Activated naive CD4-positive, alpha-beta T cell treated with anti-CD3 and anti-CD28 coated beads, Interleukin-2, amount 10 ng/mL, durations not matched to agents 7 days and 5 days (primary cell): Measurements from ENCODE around the gene SPTBN4.
A peak's percentile ranks its signal among the peaks of the same experiment; 100 is the strongest.
"Not testable (repeated sequence)": the region's sequence is repeated elsewhere in the genome, so short reads cannot be mapped to it uniquely, and the experiment has no call there.

Experiments used
- CTCF ChIA-PET: fragments of 350-600 bp; sonication (Branson Sonifier 250); formaldehyde crosslinking; loops from one replicate; lab custom pipeline; 2021; ENCODE audit warnings: antibody characterized with exemption; lab: Charles Lee
- DNase-seq: peaks from one replicate; pipeline ENCODE4 v3.0.0-alpha.2; 2020
- H3K27ac Mint-ChIP-seq: one replicate; pipeline ENCODE4 v1.8.0; 2021; ENCODE audit warnings: mild to moderate bottlenecking, moderate library complexity, mixed read lengths
- H3K27me3 Mint-ChIP-seq: one replicate; pipeline ENCODE4 v1.8.0; 2021; ENCODE audit warnings: mild to moderate bottlenecking, mixed read lengths
- H3K36me3 Mint-ChIP-seq: one replicate; pipeline ENCODE4 v1.8.0; 2021; ENCODE audit warnings: mixed read lengths
- H3K4me1 Mint-ChIP-seq: one replicate; pipeline ENCODE4 v1.8.0; 2021; ENCODE audit warnings: mixed read lengths
- H3K4me3 Mint-ChIP-seq: one replicate; pipeline ENCODE4 v1.8.0; 2021; ENCODE audit warnings: mild to moderate bottlenecking, moderate library complexity, mixed read lengths
- H3K9me3 Mint-ChIP-seq: one replicate; pipeline ENCODE4 v1.8.0; 2021; ENCODE audit warnings: mixed read lengths

SPTBN4 gene

DNA sequence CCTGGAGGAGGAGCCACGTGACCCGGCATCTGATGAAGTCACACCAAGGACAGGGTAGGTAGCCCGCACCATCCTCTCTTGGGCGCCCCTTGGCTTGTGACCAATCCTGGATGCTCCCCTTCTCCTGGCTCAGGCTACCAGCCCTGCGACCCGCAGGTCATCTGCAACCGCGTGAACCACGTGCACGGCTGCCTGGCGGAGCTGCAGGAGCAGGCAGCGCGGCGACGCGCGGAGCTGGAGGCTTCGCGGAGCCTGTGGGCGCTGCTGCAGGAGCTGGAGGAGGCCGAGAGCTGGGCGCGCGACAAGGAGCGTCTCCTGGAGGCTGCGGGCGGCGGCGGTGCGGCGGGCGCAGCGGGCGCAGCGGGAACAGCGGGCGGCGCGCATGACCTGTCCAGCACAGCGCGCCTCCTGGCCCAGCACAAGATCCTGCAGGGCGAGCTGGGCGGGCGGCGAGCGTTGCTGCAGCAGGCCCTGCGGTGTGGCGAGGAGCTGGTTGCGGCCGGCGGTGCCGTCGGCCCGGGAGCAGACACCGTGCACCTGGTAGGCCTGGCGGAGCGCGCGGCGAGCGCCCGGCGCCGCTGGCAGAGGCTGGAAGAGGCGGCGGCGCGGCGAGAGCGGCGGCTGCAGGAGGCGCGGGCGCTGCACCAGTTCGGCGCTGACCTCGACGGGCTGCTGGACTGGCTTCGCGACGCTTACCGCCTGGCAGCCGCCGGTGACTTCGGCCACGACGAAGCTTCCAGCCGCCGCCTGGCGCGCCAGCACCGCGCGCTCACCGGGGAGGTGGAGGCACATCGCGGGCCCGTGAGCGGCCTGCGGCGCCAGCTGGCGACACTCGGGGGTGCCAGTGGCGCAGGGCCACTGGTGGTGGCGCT lies 45.9 kb downstream of the SPTBN4 start:
- peaks cover 75% of the 10 kb centered on the region for H3K27me3 Mint-ChIP-seq
- peaks cover 9% of the 10 kb centered on the region for H3K4me1 Mint-ChIP-seq
- DNase-seq: peak; percentile 22
- CTCF ChIA-PET: interaction anchor here (0.8 kb wide), 1 partner anchor 16 kb away, joined by 4 read pairs; no protein-coding TSS in a partner anchor
- H3K36me3 Mint-ChIP-seq: no peaks in the 10 kb centered on the region
- H3K4me3 Mint-ChIP-seq: no peak overlapping the region
- H3K9me3 Mint-ChIP-seq: no peaks in the 10 kb centered on the region
- no peak overlapping the region for H3K27ac Mint-ChIP-seq

DNA sequence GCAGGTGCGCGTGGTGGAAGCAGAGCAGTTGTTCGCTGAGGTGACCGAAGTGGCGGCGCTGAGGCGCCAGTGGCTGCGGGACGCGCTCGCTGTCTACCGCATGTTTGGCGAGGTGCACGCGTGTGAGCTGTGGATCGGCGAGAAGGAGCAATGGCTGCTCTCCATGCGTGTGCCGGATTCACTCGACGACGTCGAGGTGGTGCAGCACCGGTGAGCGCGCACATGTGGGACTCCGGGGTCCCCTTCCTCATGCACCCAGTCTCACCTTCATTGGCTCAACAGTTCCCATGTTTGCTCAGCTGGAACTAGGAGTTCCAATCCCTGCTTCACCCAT lies 46.5 kb downstream of the SPTBN4 start:
- no peak for DNase-seq
- no peak overlapping the region for H3K27ac Mint-ChIP-seq
- CTCF ChIA-PET: interaction anchor here (0.9 kb wide), 1 partner anchor 121 kb away, joined by 3 read pairs; no protein-coding TSS in a partner anchor
- peaks cover 9% of the 10 kb centered on the region for H3K4me1 Mint-ChIP-seq
- peaks cover 76% of the 10 kb centered on the region for H3K27me3 Mint-ChIP-seq
- H3K9me3 Mint-ChIP-seq: no peaks in the 10 kb centered on the region
- H3K36me3 Mint-ChIP-seq: no peaks in the 10 kb centered on the region
- no peak overlapping the region for H3K4me3 Mint-ChIP-seq

DNA sequence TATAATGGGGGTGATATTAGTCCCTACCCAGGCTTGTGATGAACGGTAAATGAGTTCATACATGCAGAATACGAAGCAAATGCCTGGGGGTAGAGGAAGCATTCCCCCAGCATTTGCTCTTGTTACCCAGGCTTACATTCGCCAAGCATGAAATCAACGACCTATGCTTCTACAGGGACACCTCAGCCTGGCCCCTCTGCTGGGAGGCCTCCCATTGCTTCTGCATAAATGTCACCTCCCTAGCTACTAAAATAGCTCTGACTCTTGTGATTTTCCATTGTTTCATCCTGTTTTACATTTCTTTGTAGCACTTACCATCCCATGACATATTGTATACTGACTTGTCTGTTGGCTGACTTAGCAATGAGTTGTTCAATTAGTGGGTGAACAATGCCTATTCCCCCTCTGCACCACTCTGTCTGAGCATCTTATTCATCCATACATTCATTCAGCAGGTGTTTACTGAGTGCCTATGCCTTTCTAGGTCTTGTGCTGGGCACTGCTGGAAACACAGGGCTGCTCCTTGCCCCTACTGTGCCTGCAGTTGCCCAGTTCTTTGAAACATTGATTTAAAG lies 47.0 kb downstream of the SPTBN4 start:
- CTCF ChIA-PET: interaction anchor here (0.9 kb wide), 1 partner anchor 121 kb away, joined by 3 read pairs; no protein-coding TSS in a partner anchor
- Mint-ChIP-seq H3K4me3 (no peak overlapping the region), H3K27me3 (peaks cover 77% of the 10 kb centered on the region), H3K9me3 (no peaks in the 10 kb centered on the region), H3K27ac (peak overlapping the region; percentile 26), H3K4me1 (peaks cover 9% of the 10 kb centered on the region), H3K36me3 (no peaks in the 10 kb centered on the region)
- no peak for DNase-seq

DNA sequence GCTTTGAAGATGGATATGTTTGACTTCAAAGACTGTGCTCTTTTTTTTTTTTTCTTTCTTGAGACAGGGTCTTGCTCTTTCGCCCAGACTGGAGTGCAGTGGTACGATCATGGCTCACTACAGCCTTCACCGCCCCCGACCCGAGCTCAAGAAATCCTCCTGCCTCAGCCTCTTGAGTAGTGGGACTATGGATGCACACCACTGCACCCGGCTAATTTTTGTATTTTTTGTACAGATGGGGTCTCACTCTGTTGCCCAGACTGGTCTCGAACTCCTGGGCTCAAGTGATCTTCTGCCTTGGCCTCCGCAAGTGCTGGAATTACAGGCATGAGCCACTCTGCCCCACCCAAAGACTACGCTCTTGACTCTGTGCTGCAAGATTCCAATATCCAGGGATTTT lies 50.4 kb downstream of the SPTBN4 start:
- CTCF ChIA-PET: no interaction called here
- no peak for DNase-seq
- H3K36me3 Mint-ChIP-seq: no peaks in the 10 kb centered on the region
- peaks cover 10% of the 10 kb centered on the region for H3K4me1 Mint-ChIP-seq
- H3K9me3 Mint-ChIP-seq: no peaks in the 10 kb centered on the region
- H3K27ac Mint-ChIP-seq: no peak overlapping the region
- H3K27me3 Mint-ChIP-seq: peaks cover 81% of the 10 kb centered on the region
- H3K4me3 Mint-ChIP-seq: no peak overlapping the region

DNA sequence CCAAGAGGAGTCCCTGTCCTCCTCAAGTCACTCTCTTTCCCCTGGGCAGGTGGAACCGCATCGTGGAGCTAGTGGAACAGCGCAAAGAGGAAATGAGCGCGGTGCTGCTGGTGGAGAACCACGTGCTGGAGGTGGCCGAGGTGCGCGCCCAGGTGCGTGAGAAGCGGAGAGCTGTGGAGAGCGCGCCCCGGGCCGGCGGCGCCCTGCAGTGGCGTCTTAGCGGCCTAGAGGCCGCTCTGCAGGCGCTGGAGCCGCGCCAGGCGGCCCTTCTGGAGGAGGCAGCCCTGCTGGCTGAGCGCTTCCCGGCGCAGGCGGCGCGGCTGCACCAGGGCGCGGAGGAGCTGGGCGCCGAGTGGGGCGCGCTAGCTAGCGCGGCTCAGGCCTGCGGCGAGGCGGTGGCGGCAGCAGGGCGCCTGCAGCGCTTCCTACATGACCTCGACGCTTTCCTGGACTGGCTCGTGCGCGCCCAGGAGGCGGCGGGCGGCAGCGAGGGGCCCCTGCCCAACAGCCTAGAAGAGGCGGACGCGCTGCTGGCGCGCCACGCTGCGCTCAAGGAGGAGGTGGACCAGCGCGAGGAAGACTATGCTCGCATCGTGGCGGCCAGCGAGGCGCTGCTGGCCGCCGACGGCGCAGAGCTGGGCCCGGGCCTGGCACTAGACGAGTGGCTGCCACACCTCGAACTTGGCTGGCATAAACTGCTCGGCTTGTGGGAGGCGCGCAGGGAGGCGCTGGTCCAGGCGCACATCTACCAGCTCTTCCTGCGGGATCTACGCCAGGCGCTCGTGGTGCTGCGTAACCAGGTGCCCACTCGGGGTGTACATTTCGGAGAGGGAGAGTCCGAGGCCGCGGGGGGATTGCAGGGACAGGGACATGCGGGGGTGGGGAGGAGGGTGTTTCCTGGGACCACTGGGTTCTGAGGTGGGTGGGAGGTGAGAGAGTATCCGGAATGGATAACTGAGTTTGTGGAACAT lies 52.8 kb downstream of the SPTBN4 start:
- no peak for DNase-seq
- CTCF ChIA-PET: interaction anchor here (0.6 to 1.6 kb wide), 2 partner anchors 215 to 369 kb away, joined by 3 to 5 read pairs; no protein-coding TSS in a partner anchor
- Mint-ChIP-seq H3K27me3 (peaks cover 67% of the 10 kb centered on the region), H3K9me3 (no peaks in the 10 kb centered on the region), H3K4me3 (no peak overlapping the region), H3K27ac (no peak overlapping the region), H3K4me1 (peaks cover 3% of the 10 kb centered on the region), H3K36me3 (no peaks in the 10 kb centered on the region)

DNA sequence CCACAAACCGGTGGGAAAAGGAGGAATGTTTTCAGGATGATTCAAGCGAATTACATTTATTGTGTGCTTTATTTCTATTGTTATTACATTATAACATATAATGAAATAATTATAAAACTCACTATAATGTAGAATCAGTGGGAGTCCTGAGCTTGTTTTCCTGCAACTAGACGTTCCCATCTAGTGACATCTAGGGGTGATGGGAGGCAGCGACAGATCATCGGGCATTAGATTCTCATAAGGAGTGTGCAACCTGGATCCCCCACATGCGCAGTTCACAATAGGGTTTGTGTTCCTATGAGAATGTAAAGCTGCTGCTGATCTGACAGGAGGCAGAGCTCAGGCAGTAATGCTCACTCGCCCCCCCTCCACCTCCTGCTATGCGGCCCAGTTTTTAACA lies 54.5 kb downstream of the SPTBN4 start:
- H3K27ac Mint-ChIP-seq: no peak overlapping the region
- no peak overlapping the region for H3K4me3 Mint-ChIP-seq
- peaks cover 67% of the 10 kb centered on the region for H3K27me3 Mint-ChIP-seq
- CTCF ChIA-PET: interaction anchor here (0.6 to 2.2 kb wide), 10 partner anchors 11 to 1517 kb away, joined by 3 to 11 read pairs (median 4); no protein-coding TSS in a partner anchor
- no peaks in the 10 kb centered on the region for H3K9me3 Mint-ChIP-seq
- H3K4me1 Mint-ChIP-seq: peaks cover 3% of the 10 kb centered on the region
- peak; percentile 34 for DNase-seq
- no peaks in the 10 kb centered on the region for H3K36me3 Mint-ChIP-seq

DNA sequence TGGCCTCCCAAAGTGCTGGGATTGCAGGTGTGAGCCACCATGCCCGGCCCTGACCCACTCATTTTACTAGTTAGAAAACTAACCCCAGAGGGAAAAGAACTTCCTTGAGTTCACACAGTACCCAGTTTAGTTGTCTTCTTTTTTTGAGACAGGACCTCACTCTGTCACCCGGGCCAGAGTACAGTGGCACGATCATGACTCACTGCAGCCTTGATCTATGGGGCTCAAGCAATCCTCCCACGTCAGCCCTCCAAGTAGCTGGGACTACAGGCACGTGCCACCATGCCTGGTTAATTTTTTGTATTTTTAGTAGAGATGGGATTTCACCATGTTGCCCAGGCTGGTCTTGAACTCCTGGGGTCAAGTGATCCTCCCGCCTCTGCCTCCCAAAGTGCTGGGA lies 55.1 kb downstream of the SPTBN4 start:
- peaks cover 71% of the 10 kb centered on the region for H3K27me3 Mint-ChIP-seq
- CTCF ChIA-PET: interaction anchor here (0.6 to 2.2 kb wide), 7 partner anchors 11 to 639 kb away, joined by 3 to 11 read pairs (median 4); no protein-coding TSS in a partner anchor
- H3K4me1 Mint-ChIP-seq, H3K4me3 Mint-ChIP-seq, H3K36me3 Mint-ChIP-seq, H3K27ac Mint-ChIP-seq, DNase-seq, H3K9me3 Mint-ChIP-seq: not testable (repeated sequence)

DNA sequence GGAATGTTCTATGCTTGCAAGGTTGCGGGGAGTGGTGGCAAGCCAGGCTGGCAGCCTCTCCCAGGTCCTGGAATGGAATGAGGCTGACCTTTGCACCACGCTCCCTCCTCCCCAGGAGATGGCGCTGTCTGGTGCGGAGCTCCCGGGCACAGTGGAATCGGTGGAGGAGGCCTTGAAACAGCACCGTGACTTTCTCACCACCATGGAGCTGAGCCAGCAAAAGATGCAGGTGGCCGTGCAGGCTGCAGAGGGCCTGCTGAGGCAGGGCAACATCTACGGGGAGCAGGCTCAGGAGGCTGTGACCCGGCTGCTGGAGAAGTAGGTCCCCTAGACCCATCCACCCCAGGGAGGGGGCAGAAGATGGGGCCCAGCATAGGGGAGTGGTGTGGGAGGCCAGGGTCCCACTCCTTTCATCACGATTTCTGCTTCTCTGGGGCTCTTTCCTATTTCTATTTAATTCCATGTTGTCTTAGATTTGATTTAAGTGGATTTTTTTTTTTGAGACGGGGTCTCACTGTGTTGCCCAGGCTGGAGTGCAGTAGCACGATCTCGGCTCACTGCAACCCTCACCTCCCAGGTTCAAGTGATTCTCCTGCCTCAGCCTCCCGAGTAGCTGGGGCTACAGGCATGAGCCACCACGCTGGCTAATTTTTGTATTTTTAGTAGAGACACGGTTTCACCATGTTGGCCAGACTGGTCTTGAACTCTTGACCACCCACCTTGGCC lies 56.7 kb downstream of the SPTBN4 start:
- Mint-ChIP-seq H3K4me3 (no peak overlapping the region), H3K27ac (no peak overlapping the region), H3K36me3 (no peaks in the 10 kb centered on the region), H3K27me3 (peaks cover 65% of the 10 kb centered on the region), H3K9me3 (no peaks in the 10 kb centered on the region), H3K4me1 (peaks cover 3% of the 10 kb centered on the region)
- CTCF ChIA-PET: interaction anchor here (0.6 to 2.3 kb wide), 10 partner anchors 9 to 218 kb away, joined by 3 to 15 read pairs (median 5); partner anchors contain the start of gene LTBP4
- DNase-seq: peak; percentile 69

DNA sequence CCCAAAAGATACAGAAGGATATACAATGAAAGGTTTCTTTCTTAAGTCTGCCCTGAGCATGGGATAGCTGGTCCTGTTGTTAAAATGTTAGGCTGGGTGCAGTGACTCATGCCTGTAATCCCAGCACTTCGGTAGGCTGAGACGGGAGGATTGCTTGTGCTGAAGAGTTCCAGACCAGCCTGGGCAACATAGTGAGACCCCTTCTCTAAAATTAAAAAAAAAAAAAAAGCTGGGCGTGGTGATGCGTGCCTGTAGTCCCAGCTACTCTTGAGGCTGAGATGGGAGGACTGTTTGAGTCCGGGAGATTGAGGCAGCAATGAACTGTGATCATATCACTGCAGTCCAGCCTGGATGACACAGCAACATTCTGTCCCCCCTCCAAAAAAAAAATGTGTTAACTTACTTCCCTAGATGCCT lies 57.3 kb downstream of the SPTBN4 start:
- no peaks in the 10 kb centered on the region for H3K36me3 Mint-ChIP-seq
- H3K4me1 Mint-ChIP-seq: peaks cover 5% of the 10 kb centered on the region
- no peaks in the 10 kb centered on the region for H3K9me3 Mint-ChIP-seq
- no peak overlapping the region for H3K27ac Mint-ChIP-seq
- DNase-seq: no peak
- peaks cover 65% of the 10 kb centered on the region for H3K27me3 Mint-ChIP-seq
- CTCF ChIA-PET: interaction anchor here (0.8 to 2.3 kb wide), 6 partner anchors 8 to 249 kb away, joined by 3 to 15 read pairs (median 8); no protein-coding TSS in a partner anchor
- no peak overlapping the region for H3K4me3 Mint-ChIP-seq

DNA sequence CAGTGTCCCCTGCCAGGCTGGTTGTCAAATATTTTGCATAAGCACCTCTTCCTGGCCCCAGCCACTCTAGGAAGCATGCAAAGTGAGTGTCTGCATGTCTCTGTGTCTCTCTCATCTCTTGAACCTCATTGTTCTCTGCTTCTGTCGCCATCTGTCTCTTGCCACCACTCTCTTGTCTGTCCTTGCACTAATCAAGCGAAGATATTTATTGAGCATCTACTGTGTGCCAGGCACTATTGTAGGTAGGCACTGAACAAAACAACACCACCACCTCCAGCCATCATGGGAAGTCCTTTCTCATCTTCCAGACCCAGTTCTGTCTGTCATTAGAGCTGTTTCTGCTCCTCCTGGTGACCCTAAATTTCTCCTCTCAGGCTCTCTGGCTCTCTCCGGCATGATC lies 57.9 kb downstream of the SPTBN4 start:
- no peaks in the 10 kb centered on the region for H3K36me3 Mint-ChIP-seq
- CTCF ChIA-PET: interaction anchor here (0.8 to 2.3 kb wide), 4 partner anchors 23 to 250 kb away, joined by 3 to 13 read pairs (median 8); no protein-coding TSS in a partner anchor
- no peak overlapping the region for H3K4me3 Mint-ChIP-seq

DNA sequence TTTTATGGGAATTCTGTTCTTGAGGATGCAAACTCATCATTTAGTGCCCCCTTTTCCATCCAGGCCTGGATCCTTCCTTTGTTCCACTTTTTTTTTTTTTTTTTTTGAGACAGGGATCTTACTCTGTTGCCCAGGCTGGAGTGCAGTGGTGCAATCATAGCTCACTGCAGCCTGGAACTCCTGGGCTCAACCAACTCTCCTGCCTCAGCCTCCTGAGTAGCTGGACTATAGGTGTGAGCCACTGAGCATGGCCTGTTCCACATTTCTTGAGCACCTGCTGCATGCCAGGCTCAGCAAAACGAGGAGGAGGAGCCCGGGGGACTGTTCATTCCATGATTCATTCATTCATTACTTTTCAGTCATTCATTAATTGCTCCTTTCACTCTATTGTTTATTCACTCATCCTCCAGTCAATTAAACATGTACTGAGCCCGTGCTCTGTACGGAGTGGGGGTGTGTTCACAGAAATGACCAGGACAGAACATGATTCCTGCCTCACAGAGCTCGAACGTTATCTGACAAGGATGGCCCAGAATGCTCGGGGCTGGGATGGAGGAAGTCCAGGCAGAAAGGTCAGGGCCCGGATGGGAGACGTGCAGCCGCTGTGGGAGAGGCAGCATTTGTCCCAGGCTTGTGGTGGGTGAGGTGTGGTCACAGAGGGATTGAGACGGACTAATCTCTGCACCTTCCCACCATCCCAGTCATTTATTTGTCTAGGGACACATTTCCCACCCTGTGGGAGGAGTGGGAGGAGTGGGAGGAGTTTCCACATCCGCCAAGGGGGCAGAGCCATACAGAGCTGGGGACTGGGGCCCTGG lies 58.6 kb downstream of the SPTBN4 start:
- Mint-ChIP-seq H3K4me1 (peaks cover 10% of the 10 kb centered on the region), H3K9me3 (no peaks in the 10 kb centered on the region), H3K36me3 (no peaks in the 10 kb centered on the region), H3K27me3 (peaks cover 62% of the 10 kb centered on the region), H3K27ac (no peak overlapping the region), H3K4me3 (no peak overlapping the region)
- CTCF ChIA-PET: interaction anchor here (0.7 to 2.1 kb wide), 3 partner anchors 78 to 220 kb away, joined by 3 to 10 read pairs (median 4); no protein-coding TSS in a partner anchor
- no peak for DNase-seq

More for the DNA sequence above, 57.9 kb downstream of the SPTBN4 start:
- Mint-ChIP-seq H3K4me1 (peaks cover 8% of the 10 kb centered on the region), H3K27me3 (peaks cover 64% of the 10 kb centered on the region), H3K9me3 (no peaks in the 10 kb centered on the region), H3K27ac (no peak overlapping the region)
- DNase-seq: no peak

DNA sequence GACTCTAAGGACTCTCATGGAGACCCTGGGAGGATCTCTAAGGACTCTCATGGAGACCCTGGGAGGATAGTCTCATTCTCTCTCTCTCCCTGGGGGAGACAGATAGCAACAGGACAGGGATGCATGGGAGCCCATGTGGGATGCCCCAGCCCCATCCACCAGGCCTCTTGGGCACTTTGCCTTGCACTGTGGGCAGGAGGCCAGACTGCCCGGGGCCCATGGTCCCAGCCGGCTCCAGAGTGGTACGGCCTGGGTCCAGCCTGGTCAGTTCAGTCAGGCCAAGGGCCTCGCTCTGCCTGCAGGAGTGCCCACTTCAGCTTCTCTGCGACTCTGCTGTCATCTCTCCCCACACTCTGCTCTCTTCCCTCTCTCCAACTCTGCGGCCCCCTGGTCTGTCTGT lies 61.3 kb downstream of the SPTBN4 start:
- DNase-seq: no peak
- Mint-ChIP-seq H3K4me3 (no peak overlapping the region), H3K36me3 (no peaks in the 10 kb centered on the region), H3K27me3 (peaks cover 65% of the 10 kb centered on the region), H3K9me3 (no peaks in the 10 kb centered on the region), H3K4me1 (peaks cover 14% of the 10 kb centered on the region), H3K27ac (no peak overlapping the region)
- CTCF ChIA-PET: interaction anchor here (0.8 kb wide), 1 partner anchor 107 kb away, joined by 3 read pairs; no protein-coding TSS in a partner anchor
